T-helper 1 cell (primary cell): ENCODE data around the gene DNAH2.

Experiments
- DNase-seq, 5 donors: peaks; one replicate each; pipeline ENCODE4 v3.0.0-alpha.2; 2012 to 2020

Gene DNAH2

DNA sequence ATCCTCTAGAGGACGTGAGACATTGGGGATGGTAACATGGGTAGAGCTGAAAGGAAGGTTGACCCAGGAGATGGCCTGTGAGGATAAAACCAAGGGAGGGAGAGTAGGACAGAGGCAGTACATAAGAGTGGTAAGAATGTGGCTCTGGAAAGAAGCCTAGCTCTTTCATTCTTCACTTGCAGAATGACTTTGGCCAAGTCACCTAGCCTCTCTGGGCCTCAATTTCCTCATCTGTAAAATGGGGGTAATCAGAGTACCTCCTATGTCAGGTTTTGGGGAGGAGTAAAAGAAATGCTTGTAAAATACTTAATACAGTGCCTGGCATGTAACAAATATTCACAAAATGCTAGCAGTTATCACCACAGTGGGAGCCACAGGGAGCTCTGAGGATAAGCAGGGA is 123.3 kb downstream of the DNAH2 start:
- no peak for DNase-seq

DNA sequence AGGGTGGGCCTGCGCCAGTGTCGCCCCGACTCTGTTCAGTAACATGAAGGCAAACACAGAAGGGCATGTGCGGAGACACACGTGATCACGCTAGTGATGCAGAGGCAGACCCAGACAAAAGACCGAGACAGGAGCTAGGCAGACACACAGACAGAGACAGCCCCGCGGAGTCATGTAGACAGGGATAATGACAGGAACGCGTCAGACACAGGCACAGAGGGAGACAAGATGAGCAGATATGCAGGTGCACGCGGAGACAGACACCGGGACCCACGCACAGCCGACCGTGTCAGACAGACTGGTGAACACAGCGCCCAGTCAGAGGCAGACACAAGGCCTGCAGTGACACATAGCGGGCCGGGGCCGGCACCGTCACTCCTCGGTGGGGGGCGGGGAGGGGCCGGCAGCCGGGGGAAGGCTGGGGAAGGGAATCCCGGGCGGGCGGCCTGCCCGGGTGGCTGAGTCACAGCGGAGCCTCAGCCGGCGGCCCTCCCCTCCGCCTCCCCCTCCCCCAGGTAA is 123.9 kb downstream of the DNAH2 start:
- DNase-seq, result peak; percentile 75 to 96 (median 92)

DNA sequence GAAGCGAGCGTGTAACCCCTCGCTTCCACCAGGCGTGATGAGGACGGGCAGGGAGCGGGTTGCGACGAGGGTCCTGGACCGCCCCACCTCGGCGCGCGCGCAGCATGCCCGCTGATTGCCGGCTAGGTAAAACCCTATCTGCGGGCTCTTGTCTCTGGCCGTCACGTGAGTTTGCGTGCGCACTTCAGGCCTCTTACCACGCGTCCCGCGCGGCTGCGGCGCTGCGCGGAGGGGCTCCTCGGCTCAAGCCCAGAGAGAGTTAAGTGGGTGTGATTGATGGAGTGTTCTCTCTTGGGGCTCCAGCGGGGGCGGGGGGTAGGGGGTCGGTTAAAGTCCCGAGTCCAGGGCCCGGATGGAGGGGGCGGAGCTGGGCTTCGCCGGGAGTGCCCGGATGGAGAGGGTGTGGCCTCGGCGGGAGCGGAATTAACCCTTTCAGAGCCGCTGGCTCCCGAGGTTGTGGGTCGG is 124.4 kb downstream of the DNAH2 start:
- peak; percentile 68 to 80 (median 79) for DNase-seq

DNA sequence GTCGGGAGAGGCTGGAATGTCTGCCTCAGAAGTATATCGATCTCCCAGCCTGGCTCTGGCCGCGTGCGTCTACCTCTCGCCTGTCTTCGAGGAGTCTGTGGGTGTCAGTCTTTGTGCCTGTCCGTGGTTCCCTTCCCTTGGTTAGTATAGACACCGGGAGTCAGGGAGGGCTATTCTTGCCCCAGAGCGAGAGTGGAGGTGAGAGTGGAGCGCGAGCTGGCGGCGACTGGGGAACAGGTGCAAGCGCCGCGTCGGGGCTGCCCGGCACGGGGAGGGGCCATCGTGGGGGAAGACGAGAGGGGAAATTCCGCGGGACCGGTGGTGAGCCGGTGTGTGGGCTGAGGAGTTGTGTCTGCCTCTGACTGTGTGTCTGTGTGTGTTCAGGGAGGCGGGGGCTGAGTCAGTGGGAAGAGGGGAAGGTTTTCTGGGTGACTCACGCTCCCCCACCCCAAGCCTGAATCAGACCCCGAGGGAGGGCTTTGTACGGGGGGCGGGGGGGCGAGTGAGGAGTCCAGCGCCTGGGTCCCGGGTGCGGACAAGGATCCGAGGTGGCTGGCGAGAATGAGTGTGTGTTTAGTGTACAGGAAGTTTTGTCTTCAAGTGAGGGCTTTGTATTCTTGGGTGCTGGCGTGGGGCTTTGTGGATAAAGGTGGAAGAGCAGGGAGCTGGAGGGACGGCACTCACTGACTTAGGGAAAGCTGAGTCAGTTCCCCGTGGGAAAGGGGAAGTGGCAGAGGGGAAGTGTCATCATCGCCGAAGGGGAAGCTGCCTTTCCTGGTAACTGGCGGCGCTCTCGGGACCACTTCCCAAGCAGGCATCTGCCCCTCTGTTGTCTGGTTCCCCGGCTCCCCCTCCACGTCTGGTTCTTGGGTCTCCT is 125.1 kb downstream of the DNAH2 start:
- DNase-seq, result peak; percentile 81 to 96 (median 95)

DNA sequence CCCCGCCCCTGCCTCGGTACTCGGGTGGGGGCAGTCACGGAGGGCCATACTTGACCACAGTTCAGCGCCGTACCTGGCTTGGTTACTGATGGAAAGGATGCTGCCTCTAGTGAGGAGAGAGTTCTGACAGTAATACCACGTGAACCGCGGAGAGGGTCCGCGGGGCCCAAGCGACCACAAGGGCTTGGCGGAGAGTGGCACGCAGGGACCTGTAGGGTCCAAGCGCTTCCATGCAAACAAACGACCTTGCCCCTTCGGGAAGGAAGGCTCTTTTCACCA is 125.7 kb downstream of the DNAH2 start:
- DNase-seq, result no peak

DNA sequence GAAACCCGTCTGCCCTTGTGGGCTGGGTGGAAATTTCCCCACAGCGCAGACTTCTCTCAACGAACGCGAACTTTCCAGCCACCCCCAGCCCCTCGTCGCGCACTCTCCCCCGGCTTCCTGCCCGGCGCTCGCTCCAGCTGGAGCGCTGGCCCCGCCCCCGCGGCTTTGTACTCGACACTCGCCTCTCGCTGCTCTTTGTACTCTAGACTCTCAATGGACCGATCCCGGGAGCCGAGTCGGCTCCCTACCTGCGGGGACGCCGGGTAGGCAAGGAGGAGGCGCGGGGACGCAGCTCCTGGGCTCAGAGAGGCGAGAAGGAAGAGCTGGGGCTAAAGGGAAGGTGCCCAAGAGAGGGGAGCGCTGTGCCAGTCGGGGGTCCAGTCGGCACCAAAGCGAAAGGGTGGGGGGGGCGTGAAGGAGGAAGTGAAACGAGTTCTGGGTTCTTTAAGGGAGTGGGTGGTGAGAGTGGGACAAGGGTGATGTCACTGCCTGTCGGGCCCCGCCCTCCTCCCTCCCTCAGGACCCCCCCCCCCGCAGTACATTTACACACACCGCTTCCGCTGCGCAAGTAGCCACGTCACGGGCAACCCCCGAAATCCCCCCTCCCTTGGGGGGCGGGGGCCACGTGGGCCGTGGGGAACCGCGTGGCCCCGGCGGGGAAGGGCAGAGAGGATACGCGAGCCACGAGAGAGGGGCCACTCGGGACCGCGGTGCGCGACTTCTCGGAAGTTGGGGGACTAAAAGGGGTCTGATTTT is 126.2 kb downstream of the DNAH2 start:
- DNase-seq, result peak; percentile 85 to 94 (median 89)

DNA sequence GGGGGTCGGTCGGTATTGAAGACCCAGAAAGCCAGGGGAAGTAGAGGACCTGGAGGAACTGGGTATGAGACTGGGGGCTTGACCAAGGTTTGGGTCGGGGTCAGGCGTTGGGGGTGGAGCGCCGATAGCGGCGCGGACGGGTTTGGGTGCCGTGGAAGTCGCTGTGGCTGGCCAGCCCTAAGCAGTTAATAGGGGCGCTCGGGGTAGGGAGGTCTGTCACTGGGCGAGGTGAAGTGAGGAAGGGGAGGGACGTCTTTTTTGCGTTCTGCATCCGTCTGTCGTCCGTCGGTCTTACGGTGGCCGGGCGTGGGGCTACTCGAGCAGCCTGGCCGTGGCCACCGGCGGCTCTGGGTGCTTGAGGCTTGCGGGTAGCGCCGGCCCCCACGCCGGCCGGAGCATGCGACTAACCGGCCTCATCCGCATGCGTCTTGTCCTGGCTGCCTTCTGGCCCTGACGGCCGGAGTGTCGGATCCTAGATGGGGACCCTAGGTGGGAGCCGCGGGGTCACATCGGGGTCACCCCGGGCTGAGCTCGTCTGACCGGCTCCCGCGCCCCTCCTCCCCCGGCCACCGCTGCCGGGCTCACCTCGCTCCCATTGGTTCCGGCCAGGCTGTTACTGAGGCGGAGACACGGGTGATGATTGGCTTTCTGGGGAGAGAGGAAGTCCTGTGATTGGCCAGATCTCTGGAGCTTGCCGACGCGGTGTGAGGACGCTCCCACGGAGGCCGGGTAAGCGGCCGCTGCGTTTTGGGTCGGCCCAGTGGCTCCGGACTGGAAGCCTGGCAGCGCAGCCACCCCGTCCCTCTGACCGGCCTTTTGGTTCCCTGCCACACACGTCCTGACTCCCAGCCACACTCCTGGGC is 127.0 kb downstream of the DNAH2 start:
- peak; percentile 66 to 91 (median 74) for DNase-seq

DNA sequence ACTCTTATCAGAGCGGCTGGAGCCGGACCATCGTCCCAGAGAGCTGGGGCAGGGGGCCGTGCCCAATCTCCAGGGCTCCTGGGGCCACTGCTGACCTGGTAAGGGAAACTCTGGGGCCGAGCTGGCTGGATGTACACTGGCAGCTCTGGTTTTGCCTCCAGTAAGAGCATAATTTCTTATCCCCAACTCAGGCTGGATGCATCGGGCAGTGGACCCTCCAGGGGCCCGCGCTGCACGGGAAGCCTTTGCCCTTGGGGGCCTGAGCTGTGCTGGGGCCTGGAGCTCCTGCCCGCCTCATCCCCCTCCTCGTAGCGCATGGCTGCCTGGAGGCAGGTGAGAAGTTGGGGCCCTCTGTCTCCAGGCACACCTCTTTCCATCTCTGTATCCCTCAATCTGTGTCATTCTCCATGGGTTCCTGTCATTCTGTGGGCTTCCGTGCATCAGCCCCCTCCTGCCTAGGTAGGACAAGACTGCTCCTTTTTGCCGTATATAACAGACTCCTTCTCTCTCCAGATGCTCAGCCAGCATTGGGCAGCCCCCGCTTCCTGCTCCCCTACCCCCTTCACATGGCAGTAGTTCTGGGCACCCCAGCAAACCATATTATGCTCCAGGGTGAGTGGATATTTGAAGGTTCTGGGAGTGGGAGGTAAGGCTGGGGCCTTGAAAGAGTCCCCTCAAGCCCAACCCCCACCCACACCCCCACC is 128.0 kb downstream of the DNAH2 start:
- no peak for DNase-seq

DNA sequence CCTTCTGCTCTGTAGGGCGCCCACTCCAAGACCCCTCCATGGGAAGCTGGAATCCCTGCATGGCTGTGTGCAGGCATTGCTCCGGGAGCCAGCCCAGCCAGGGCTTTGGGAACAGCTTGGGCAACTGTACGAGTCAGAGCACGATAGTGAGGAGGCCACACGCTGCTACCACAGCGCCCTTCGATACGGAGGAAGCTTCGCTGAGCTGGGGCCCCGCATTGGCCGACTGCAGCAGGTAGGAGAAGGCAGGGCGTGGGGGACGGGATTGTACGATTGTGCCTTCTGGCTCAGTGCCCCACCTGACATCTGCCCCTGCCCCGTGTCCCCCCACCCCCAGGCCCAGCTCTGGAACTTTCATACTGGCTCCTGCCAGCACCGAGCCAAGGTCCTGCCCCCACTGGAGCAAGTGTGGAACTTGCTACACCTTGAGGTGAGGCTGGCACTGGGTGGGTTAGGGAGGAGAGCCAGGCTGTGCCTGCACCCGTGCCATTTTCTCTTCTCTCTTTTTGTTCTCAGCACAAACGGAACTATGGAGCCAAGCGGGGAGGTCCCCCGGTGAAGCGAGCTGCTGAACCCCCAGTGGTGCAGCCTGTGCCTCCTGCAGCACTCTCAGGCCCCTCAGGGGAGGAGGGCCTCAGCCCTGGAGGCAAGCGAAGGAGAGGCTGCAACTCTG is 128.7 kb downstream of the DNAH2 start:
- no peak for DNase-seq

DNA sequence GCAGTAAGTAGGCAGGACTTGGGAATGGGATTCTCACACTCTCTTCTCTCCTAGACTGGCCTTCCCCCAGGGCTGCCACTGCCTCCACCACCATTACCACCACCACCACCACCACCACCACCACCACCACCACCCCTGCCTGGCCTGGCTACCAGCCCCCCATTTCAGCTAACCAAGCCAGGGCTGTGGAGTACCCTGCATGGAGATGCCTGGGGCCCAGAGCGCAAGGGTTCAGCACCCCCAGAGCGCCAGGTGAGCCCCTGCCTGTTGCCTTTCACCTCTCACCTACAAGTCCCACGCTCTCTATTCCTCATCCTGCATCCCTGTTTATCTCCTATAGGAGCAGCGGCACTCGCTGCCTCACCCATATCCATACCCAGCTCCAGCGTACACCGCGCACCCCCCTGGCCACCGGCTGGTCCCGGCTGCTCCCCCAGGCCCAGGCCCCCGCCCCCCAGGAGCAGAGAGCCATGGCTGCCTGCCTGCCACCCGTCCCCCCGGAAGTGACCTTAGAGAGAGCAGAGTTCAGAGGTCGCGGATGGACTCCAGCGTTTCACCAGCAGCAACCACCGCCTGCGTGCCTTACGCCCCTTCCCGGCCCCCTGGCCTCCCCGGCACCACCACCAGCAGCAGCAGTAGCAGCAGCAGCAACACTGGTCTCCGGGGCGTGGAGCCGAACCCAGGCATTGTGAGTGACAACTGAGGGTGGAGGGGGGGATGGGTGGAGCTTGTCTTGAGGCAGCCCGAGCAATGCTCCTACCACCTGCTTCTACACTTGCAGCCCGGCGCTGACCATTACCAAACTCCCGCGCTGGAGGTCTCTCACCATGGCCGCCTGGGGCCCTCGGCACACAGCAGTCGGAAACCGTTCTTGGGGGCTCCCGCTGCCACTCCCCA is 129.5 kb downstream of the DNAH2 start:
- no peak for DNase-seq

DNA sequence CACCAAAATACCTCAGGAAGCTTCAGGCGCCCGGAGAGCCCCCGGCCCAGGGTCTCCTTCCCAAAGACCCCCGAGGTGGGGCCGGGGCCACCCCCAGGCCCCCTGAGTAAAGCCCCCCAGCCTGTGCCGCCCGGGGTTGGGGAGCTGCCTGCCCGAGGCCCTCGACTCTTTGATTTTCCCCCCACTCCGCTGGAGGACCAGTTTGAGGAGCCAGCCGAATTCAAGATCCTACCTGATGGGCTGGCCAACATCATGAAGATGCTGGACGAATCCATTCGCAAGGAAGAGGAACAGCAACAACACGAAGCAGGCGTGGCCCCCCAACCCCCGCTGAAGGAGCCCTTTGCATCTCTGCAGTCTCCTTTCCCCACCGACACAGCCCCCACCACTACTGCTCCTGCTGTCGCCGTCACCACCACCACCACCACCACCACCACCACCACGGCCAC is 130.6 kb downstream of the DNAH2 start:
- DNase-seq, result no peak

DNA sequence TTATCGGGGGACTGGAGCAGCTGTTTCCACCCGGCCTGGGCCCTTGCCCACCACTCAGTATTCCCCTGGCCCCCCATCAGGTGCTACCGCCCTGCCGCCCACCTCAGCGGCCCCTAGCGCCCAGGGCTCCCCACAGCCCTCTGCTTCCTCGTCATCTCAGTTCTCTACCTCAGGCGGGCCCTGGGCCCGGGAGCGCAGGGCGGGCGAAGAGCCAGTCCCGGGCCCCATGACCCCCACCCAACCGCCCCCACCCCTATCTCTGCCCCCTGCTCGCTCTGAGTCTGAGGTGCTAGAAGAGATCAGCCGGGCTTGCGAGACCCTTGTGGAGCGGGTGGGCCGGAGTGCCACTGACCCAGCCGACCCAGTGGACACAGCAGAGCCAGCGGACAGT is 131.2 kb downstream of the DNAH2 start:
- no peak for DNase-seq

DNA sequence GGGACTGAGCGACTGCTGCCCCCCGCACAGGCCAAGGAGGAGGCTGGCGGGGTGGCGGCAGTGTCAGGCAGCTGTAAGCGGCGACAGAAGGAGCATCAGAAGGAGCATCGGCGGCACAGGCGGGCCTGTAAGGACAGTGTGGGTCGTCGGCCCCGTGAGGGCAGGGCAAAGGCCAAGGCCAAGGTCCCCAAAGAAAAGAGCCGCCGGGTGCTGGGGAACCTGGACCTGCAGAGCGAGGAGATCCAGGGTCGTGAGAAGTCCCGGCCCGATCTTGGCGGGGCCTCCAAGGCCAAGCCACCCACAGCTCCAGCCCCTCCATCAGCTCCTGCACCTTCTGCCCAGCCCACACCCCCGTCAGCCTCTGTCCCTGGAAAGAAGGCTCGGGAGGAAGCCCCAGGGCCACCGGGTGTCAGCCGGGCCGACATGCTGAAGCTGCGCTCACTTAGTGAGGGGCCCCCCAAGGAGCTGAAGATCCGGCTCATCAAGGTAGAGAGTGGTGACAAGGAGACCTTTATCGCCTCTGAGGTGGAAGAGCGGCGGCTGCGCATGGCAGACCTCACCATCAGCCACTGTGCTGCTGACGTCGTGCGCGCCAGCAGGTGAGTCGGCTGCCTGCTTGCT is 131.7 kb downstream of the DNAH2 start:
- DNase-seq, result no peak

DNA sequence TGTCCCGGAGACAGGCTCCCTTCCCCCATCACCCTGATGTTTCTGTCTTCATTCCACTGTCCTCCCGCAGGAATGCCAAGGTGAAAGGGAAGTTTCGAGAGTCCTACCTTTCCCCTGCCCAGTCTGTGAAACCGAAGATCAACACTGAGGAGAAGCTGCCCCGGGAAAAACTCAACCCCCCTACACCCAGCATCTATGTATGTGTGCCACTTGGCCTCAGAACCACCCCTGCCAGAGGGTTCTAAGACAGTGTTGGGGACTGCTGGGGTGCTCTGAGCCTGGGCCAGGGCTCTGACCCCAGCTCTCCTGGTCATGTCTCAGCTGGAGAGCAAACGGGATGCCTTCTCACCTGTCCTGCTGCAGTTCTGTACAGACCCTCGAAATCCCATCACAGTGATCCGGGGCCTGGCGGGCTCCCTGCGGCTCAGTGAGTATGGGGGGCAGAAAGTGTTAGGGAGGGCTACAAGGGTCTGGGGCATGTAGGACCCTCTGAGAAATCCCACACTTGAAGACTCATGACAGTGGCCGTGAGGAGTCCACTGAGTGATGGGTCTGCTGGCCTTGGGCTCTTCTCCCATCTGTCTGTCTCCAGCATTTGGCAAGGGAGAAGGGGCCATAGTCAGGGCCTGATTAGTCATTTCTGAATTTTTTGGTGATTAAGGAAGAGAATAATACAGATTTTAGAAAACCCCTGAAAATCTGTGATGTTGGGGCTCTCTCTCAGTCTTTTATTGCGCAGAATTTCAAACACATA is 132.4 kb downstream of the DNAH2 start:
- DNase-seq, result no peak

DNA sequence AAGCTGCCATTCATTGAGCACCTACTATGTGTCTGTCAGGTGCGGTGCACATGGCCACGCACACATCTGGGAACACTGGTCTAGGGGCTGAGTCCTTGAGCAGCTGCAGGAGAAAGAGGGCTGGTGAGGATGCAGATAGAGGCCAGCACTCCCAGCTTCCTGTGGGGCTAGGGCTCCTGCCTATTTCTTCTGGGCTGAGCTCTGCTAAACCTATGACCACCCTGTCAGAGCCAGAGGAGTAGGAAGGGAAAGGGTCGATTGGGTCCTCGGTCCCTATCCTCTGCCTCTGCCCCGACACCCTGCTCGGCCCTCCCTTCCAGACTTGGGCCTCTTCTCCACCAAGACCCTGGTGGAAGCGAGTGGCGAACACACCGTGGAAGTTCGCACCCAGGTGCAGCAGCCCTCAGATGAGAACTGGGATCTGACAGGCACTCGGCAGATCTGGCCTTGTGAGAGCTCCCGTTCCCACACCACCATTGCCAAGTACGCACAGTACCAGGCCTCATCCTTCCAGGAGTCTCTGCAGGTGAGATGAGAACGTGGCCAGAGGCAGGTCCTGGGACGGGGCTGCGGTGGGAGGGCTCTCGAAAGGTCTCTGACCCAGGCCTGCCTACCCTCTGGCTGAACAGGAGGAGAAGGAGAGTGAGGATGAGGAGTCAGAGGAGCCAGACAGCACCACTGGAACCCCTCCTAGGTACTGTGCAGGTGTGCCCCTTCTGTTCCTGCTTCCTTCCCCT is 133.3 kb downstream of the DNAH2 start:
- no peak for DNase-seq

DNA sequence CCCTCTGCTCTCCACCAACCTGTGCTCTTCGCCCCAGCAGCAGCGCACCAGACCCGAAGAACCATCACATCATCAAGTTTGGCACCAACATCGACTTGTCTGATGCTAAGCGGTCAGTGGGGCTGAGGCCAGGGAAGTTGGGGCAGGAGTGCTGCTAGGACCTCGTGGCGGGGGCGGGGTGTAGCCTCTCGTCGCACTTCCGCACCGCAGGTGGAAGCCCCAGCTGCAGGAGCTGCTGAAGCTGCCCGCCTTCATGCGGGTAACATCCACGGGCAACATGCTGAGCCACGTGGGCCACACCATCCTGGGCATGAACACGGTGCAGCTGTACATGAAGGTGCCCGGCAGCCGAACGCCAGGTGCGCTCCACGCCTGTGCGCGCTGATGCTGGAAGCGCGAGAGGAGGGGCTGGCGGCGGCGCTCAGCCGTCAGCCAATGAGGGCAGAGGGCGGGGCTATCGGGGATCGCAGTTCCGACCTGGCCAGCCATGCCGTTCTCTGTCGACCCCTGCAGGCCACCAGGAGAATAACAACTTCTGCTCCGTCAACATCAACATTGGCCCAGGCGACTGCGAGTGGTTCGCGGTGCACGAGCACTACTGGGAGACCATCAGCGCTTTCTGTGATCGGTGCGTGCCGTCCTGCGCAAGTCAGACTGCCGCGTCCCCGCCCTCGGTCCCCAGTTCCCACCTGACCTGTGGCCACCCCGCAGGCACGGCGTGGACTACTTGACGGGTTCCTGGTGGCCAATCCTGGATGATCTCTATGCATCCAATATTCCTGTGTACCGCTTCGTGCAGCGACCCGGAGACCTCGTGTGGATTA is 134.1 kb downstream of the DNAH2 start:
- DNase-seq, result peak; percentile 92 to 97 (median 94)

DNA sequence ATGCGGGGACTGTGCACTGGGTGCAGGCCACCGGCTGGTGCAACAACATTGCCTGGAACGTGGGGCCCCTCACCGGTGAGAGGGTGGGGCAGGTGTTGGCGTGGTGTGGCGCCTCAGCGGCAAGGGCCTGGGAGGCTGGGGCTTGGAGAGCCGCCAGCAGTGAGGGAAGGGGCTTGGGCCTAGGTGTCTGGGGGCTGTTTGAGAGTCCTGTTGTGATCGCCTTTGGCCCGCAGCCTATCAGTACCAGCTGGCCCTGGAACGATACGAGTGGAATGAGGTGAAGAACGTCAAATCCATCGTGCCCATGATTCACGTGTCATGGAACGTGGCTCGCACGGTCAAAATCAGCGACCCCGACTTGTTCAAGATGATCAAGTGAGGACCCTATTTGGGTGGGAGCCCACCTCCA is 134.7 kb downstream of the DNAH2 start:
- DNase-seq, result no peak
